ENCODE measurements around the gene ACCSL.

The ACCSL gene

GRCh38 chr11:44057340-44057739 is 9.6 kb downstream of the ACCSL start:
- no peak for DNase-seq (ENCODE audit: low read depth in 2 of 2)

DNA sequence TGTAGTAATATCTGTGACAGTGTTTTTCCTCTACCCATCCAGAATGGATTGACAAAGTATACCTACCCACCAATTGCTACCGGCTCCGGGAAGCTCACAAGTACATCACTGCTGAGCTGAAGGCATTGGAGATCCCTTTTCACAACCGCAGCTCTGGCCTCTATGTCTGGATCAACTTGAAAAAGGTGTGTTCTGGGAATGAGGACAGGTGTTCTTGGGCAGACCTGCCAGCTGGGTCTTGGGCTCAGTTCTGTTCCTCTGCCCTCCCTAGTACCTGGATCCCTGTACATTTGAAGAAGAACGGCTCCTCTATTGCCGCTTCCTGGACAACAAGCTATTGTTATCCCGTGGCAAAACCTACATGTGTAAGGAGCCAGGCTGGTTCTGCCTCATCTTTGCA is 10.5 kb downstream of the ACCSL start:
- no peak for DNase-seq (ENCODE audit: low read depth in 2 of 2)

GRCh38 chr11:44065161-44065661 is 17.4 kb downstream of the ACCSL start:
- DNase-seq (ENCODE audit: low read depth in 2 of 2), result no peak

- peak; percentile 64 to 74 for DNase-seq (ENCODE audit: low read depth in 2 of 2)
Observed at GRCh38 chr11:44065841-44066731, 18.3 kb downstream of the ACCSL start, which contains the start of gene ACCS. ACCS (plus strand) TSS chr11:44066270; CDS start chr11:44067628, 1,358 bp downstream.

GRCh38 chr11:44066732-44067141 is 19.0 kb downstream of the ACCSL start:
- DNase-seq (ENCODE audit: low read depth in 2 of 2), result no peak

DNA sequence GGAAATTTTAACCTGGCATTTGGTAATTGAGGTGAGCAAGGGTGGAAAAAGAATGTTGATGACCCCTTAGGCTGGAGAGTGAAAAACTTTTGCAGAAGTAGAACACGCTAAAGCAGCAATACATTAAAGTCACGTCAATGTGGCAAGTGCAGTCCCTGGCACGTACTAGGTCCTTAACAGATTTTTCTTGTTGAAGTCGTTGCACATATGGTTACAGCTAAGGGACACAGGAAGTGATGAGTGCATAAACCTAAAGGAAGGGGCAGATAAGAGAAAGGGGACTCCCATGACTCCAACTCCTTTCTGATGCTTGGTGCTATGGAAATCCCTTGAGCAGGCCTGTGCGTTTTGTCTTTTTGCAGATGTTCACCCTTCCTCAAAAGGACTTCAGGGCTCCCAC is 19.5 kb downstream of the ACCSL start:
- no peak for DNase-seq (ENCODE audit: low read depth in 2 of 2)

DNA sequence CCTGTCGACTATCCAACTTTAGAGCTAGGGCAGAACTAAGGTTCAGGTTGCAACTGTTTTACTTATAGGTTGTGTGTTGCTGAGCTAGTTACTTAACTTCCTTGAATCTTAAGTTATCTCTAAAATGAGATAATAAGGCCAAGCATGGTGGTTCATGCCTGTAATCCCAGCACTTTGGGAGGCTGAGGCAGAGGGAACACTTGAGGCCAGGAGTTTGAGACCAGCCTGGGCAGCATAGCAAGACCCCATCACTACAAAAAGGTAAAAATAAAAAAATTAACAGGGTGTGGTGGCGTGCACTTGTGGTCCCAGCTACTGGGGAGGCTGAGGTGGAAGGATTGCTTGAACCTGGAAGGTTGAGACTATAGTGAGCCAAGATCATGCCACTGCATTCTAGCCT is 20.4 kb downstream of the ACCSL start:
- DNase-seq (ENCODE audit: low read depth in 2 of 2), result no peak

DNA sequence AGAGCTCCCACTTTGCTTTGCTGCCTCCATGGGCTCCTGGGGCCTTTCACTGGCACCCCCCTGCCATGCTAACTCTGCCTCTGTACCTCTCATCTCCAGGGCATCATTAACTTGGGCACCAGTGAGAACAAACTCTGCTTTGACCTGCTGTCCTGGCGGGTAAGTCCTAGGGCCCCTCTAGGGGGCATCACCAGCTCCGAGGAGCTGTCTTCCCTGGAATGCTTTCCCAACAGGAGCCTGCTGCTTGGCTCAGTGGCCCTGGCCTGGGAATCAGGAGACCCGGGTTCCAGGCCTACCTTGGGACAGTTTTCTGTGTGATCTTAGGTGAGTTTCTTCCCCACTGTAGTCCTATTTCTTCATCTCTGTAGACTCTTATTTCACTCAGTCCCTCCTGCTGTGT is 23.4 kb downstream of the ACCSL start:
- no peak for DNase-seq (ENCODE audit: low read depth in 2 of 2)

- DNase-seq (ENCODE audit: low read depth in 2 of 2), result no peak
Observed at GRCh38 chr11:44072757-44073658, 25.2 kb downstream of the ACCSL start.

- no peak for DNase-seq (ENCODE audit: low read depth in 2 of 2)
Observed at GRCh38 chr11:44078794-44079193, 31.0 kb downstream of the ACCSL start.

DNA sequence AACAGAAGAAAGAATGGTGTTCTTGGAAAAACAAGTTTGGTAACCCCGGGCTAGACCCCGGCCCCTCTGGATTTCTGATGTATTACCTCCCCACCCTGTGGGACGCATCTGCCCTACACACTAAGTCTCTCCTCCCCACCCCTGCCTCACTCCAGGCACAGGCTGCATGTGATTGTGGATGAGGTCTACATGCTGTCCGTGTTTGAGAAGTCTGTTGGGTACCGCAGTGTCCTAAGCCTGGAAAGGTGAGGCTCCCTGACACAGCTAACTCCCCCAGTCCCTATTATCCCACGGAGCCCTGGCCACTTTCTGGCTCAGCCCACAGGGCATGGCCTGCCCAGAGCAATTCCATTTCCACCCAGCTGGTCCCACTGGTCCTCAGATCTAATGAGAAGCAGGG is 31.6 kb downstream of the ACCSL start:
- DNase-seq (ENCODE audit: low read depth in 2 of 2), result no peak

- DNase-seq (ENCODE audit: low read depth in 2 of 2), result no peak
Observed at GRCh38 chr11:44080951-44081350, 33.2 kb downstream of the ACCSL start.

- no peak for DNase-seq (ENCODE audit: low read depth in 2 of 2)
Observed at GRCh38 chr11:44082645-44083044, 34.9 kb downstream of the ACCSL start.

DNA sequence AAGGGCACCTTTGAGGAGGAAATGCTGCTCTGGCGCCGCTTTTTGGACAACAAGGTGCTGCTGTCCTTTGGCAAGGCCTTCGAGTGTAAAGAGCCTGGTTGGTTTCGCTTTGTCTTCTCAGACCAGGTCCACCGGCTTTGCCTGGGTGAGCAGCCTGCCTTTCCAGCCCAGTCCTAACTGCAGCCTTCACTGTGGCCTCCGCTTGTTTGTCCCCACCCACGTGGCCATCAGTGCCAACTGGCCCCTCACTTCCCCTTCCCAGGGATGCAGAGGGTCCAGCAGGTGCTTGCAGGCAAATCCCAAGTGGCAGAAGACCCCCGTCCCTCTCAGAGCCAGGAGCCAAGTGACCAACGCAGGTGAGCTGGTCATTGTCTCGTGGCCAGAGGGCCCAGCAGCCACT is 35.7 kb downstream of the ACCSL start:
- no peak for DNase-seq (ENCODE audit: low read depth in 2 of 2)

- no peak for DNase-seq (ENCODE audit: low read depth in 2 of 2)
Observed at GRCh38 chr11:44083906-44084305, 36.1 kb downstream of the ACCSL start.

DNA sequence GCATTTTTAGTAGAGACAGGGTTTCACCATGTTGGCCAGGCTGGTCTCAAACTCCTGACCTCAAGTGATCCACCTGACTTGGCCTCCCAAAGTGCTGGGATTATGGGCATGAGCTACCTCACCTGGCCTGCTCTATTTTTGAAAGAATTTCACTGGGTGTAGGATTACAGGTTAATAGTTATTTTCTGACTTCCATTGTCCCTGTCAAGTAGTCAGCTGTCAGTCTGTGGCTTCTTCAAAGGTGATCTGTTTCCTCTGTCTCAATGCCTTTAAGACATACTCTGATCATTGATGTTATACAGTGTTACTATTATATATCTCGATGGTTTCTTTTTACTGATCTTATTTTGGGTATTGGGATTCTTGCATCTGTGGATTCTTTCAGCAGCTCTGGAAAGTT is 37.5 kb downstream of the ACCSL start:
- DNase-seq (ENCODE audit: low read depth in 2 of 2), result no peak

- no peak for DNase-seq (ENCODE audit: low read depth in 2 of 2)
Observed at GRCh38 chr11:44088377-44088776, 40.6 kb downstream of the ACCSL start.

GRCh38 chr11:44088871-44089270 is 41.1 kb downstream of the ACCSL start:
- no peak for DNase-seq (ENCODE audit: low read depth in 2 of 2)

DNA sequence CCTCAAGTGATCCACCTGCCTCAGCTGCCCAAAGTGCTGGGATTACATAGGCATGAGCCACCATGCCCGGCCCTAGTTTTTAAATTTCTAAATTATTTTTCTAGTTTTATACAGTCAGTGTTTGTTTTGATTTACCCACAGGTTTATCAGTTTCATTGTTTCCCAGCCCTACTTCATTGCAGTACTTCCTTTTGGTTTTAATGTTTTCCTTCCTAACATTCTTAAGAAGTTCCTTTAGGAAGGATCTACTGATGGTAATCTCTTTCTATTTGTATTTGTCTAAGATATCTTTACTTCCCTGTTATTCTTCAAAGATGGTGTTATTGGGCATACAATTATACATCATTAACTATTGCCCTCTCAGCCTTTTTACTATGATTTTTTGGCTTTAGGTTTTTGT is 42.8 kb downstream of the ACCSL start:
- no peak for DNase-seq (ENCODE audit: low read depth in 2 of 2)

GRCh38 chr11:44094260-44094868 is 46.6 kb downstream of the ACCSL start:
- DNase-seq (ENCODE audit: low read depth in 2 of 2), result peak; percentile 53 to 77

GRCh38 chr11:44095506-44096359 is 48.0 kb downstream of the ACCSL start, which contains the start of gene EXT2:
EXT2 (plus strand) TSS chr11:44095678; CDS start chr11:44107713, 12,035 bp downstream.
- peak; percentile 81 to 83 for DNase-seq (ENCODE audit: low read depth in 2 of 2)

Measured in stimulated activated CD4-positive, alpha-beta T cell treated with anti-CD3 and anti-CD28 coated beads, Interleukin-1b, Interleukin-23, amount 100 ng/mL, for 4 hours (primary cell).